PFSK-1 (cell line): ENCODE results near the gene RHOC.
A peak's percentile ranks its signal among the peaks of the same experiment; 100 is the strongest.

Experiments
- FOXP2 ChIP-seq: optimal IDR thresholded peaks from 2 replicates; pipeline ENCODE3; 2011; ENCODE audit warnings: borderline replicate concordance, control low read depth, inconsistent platforms; ENCODE audit not compliant: insufficient read depth; ENCODE audit errors: extremely low read length, extremely low read depth
- POLR2AphosphoS5 ChIP-seq: IDR thresholded peaks from 2 replicates; pipeline ENCODE4 v1.6.1; 2012; ENCODE audit warnings: low read depth, mild to moderate bottlenecking, control low read depth, low read length, moderate library complexity
- SIN3A ChIP-seq: IDR thresholded peaks from 2 replicates; pipeline ENCODE4 v1.6.1; 2012; ENCODE audit warnings: mild to moderate bottlenecking, low read length, moderate library complexity, borderline replicate concordance; ENCODE audit not compliant: insufficient read depth
- TAF1 ChIP-seq: IDR thresholded peaks from 2 replicates; pipeline ENCODE4 v1.6.1; 2012; ENCODE audit warnings: low read length, control low read depth, borderline replicate concordance; ENCODE audit not compliant: insufficient read depth
- TF ChIP-seq, protein P1 (sequence below), 2 experiments: IDR thresholded peaks; 2 replicates each; pipeline versions ENCODE4 v1.6.1 to v1.8.0; 2011 to 2012; ENCODE audit warnings: low read depth in 2 of 2, low read length in 2 of 2, control low read depth in 1 of 2, inconsistent platforms in 1 of 2, mild to moderate bottlenecking in 1 of 2, moderate library complexity in 1 of 2; ENCODE audit not compliant: insufficient read depth in 1 of 2

RHOC gene

DNA sequence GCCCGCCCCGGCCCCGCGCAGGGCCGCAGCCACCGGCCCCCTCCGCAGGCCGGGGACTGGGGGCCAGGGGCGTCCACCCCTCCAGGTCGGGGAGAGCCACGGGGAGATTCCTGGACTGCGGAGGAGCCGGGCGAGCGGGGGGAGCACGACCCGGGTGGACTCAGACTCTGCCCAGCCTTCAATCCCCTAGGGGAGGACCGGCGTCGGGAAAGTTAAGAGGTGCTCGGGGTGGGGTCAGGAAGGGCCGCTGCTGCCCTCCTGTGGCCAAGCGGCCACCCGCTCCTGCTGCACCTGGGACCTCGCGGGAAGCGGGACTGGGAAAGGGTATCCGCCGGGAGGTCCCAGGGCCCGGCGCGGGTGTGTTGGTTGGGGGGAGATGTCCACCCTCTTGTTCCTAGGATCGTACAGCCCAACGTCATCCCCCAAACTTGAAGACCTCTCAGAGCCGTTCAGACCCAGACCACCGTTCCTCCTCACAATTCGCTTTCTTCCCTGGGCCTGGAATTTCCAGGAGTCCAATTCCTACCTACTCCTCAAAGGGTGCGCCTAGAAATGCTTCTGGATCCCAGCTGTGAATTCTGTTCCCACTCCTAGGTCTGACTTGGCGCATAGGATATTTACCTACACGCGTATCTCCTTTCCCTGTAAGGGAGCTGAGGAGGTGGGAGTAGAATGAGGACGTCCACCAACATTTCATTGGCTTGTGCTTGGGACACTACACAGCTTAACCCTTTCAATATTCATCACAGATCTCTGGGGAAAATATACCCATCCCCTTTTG is 484 bp upstream of the RHOC start:
- TF ChIP-seq, protein P1, sequence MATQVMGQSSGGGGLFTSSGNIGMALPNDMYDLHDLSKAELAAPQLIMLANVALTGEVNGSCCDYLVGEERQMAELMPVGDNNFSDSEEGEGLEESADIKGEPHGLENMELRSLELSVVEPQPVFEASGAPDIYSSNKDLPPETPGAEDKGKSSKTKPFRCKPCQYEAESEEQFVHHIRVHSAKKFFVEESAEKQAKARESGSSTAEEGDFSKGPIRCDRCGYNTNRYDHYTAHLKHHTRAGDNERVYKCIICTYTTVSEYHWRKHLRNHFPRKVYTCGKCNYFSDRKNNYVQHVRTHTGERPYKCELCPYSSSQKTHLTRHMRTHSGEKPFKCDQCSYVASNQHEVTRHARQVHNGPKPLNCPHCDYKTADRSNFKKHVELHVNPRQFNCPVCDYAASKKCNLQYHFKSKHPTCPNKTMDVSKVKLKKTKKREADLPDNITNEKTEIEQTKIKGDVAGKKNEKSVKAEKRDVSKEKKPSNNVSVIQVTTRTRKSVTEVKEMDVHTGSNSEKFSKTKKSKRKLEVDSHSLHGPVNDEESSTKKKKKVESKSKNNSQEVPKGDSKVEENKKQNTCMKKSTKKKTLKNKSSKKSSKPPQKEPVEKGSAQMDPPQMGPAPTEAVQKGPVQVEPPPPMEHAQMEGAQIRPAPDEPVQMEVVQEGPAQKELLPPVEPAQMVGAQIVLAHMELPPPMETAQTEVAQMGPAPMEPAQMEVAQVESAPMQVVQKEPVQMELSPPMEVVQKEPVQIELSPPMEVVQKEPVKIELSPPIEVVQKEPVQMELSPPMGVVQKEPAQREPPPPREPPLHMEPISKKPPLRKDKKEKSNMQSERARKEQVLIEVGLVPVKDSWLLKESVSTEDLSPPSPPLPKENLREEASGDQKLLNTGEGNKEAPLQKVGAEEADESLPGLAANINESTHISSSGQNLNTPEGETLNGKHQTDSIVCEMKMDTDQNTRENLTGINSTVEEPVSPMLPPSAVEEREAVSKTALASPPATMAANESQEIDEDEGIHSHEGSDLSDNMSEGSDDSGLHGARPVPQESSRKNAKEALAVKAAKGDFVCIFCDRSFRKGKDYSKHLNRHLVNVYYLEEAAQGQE (IDR thresholded peaks at IDR 0.05; ENCODE audit: insufficient read depth in 1 of 2, low read depth in 2 of 2, low read length in 2 of 2), result no peak; a peak in 1 of 4 replicates
- TF ChIP-seq FOXP2 (no peak), POLR2AphosphoS5 (peak; percentile 60; the same call in 1 of the 2 replicates)

DNA sequence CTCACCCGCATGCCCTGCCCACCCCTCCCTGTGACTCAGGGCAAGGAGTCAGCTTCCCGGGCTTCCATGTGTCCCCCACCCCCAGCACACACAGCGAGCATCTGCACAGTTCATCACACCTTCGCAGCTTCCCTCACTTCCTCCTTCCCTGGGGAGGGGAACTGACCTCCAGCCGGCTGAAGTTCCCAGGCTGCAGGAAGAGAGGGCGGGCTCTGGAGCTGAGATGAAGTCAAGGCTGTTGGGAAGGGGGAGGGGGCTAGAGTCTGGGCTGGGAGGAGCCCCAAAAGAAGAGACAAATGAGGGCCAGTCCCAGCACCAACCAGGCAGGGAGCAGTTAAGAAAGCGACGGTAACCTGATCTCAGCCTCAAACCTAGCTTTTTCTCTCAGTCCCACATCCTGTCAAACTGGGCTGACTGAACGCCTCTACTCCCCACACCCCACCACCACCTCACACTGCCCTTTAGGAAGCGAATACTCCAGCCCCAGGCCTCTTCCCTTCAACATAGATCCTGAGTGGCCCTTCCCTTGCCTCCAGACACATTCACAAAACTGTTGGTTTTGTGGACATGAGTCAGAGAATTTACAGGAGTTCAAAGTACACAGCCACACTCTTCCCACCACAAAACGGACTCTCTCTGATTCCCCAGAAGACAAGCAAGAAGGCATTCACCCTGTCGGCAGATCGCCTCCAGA is 1.8 kb downstream of the RHOC start:
- TF ChIP-seq FOXP2, result no peak
- TF ChIP-seq POLR2AphosphoS5, result peak; percentile 96
- peak; percentile 86; the same call in 1 of the 2 replicates for TF ChIP-seq SIN3A
- TF ChIP-seq, protein P1 (IDR thresholded peaks at IDR 0.05; ENCODE audit: insufficient read depth in 1 of 2, low read depth in 2 of 2, low read length in 2 of 2), result 0 out of 4 replicates have a peak, but pooled peaks of 1 of the 2 experiments have one; percentile 5
- peak; percentile 98 for TF ChIP-seq TAF1

DNA sequence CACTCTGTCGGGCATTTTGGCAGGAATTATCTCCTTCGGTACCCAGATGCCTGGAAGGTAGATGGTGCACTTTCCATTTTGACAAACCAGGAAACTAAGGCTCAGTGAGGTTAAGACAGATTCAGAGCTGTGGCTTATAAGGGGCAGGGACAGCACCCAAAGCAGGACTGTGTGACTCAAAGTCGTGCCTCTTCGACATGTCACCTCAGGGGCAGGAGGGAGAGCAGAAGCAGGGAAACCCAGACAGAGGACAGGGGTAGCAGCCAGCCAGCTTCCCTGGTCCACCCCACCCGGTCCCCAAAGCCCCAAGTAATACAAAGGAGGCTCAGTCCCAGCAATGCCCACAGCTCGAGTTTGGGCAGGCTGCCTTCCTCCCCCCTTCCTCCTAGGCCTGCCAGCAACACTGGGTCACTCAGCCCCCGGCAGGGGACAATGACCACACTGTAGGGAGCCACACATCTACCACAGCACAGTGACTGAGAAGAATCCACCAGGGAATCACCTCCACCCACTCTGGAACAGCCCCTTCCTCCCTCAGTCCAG is 2.5 kb downstream of the RHOC start:
- TF ChIP-seq FOXP2, result no peak

DNA sequence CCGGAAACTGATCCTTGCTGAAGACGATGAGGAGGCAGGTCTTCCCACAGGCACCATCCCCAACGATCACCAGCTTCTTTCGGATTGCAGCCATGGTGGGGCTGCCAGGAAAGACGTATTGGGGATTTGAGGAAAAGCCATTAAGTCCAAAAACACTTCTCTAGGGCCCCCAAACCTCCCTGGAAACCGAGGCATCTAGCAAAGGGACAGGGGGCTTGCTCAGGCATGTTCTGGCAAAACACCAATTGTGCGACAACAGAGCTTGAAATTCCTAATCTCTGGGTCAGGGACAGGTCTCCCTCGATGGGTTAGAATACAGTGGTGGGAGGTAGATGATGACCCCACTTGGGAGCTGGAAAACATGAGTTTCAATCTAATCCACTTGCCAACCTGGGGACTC is 3.2 kb downstream of the RHOC start:
- TF ChIP-seq FOXP2 (no peak), TAF1 (no peak), SIN3A (no peak), POLR2AphosphoS5 (no peak)
- TF ChIP-seq, protein P1 (IDR thresholded peaks at IDR 0.05; ENCODE audit: insufficient read depth in 1 of 2, low read depth in 2 of 2, low read length in 2 of 2), result no peak

DNA sequence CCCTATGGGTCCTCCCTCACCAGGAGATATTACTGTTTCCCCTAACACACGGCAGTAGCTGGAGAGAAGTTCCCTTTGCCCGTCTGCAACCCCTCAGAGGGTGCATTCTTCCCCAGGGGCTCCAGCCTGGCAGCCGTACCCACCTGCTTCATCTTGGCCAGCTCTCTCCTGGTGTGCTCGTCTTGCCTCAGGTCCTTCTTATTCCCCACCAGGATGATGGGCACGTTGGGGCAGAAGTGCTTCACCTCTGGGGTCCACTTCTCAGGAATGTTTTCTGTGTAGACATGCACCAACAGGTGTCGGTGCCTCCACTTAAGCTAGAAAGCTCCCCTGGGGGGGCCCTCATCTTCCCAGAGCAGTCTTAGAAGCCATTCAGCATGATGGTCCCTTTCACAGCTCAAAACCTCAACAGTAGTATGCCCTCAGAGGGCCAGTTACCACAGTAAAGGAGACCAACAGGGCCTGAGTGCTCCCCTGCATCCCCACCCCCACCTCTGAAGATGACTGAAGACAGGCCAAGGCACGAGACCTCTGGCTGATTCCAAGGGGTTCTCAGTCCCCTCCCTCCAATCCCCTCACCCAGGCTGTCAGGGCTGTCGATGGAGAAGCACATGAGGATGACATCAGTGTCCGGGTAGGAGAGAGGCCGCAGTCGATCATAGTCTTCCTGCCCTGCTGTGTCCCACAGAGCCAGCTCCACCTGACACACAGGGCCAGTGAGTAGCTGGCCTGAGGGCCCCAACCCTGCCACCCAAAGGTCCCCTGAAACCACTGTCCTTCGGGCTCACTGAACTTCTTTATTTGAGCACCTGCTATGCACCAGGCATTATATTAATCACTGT is 4.3 kb downstream of the RHOC start:
- TF ChIP-seq FOXP2 (no peak), TAF1 (no peak), POLR2AphosphoS5 (no peak; the same call in 1 of the 2 replicates), SIN3A (no peak)
- TF ChIP-seq, protein P1 (IDR thresholded peaks at IDR 0.05; ENCODE audit: insufficient read depth in 1 of 2, low read depth in 2 of 2, low read length in 2 of 2), result no peak
